ENCODE data around the gene IFITM1.
"Not testable (repeated sequence)": the region's sequence is repeated elsewhere in the genome, so short reads cannot be mapped to it uniquely, and the experiment has no call there.

IFITM1 gene

GRCh38 chr11:319888-320273, 6.0 kb downstream of the IFITM1 start:
- DNase-seq = peak in 1 of 2 donors; percentile 48
- Mint-ChIP-seq H3K27ac (peak overlapping the region; percentile 84 to 90), H3K4me1 (peaks cover 59% of the 10 kb centered on the region), H3K4me3 (peak overlapping the region; percentile 85 to 89)
- H3K27me3 Mint-ChIP-seq, H3K9me3 Mint-ChIP-seq: not testable (repeated sequence)
- ATAC-seq = peak; percentile 37

- peak in 1 of 2 donors; percentile 7 for DNase-seq
- peak overlapping the region; percentile 12 to 60 for H3K4me3 Mint-ChIP-seq
- H3K9me3 Mint-ChIP-seq = no peaks in the 10 kb centered on the region
- ATAC-seq = no peak
- no peaks in the 10 kb centered on the region for H3K27me3 Mint-ChIP-seq
- H3K27ac Mint-ChIP-seq = no peak overlapping the region
- peaks cover 81% of the 10 kb centered on the region for H3K4me1 Mint-ChIP-seq
Measured at GRCh38 chr11:324156-324555, 10.3 kb downstream of the IFITM1 start.

- H3K27ac Mint-ChIP-seq = peak overlapping the region in 1 of 2 donors; percentile 35
- peak overlapping the region; percentile 60 for H3K4me3 Mint-ChIP-seq
- DNase-seq = peak in 1 of 2 donors; percentile 10
- not testable (repeated sequence) for H3K9me3 Mint-ChIP-seq, H3K27me3 Mint-ChIP-seq, ATAC-seq
- H3K4me1 Mint-ChIP-seq = peaks cover 82% of the 10 kb centered on the region
Measured at GRCh38 chr11:324593-325517, 11.0 kb downstream of the IFITM1 start.

- no peaks in the 10 kb centered on the region for H3K27me3 Mint-ChIP-seq
- peak overlapping the region; percentile 82 to 96 for H3K4me3 Mint-ChIP-seq
- DNase-seq = peak in 1 of 2 donors; percentile 34
- H3K4me1 Mint-ChIP-seq = peaks cover 82% of the 10 kb centered on the region
- no peaks in the 10 kb centered on the region for H3K9me3 Mint-ChIP-seq
- ATAC-seq = peak; percentile 0
- peak overlapping the region; percentile 94 to 98 for H3K27ac Mint-ChIP-seq
Measured at GRCh38 chr11:325796-326591, 12.2 kb downstream of the IFITM1 start.

GRCh38 chr11:326592-326841, 12.7 kb downstream of the IFITM1 start:
- Mint-ChIP-seq H3K27me3 (no peaks in the 10 kb centered on the region), H3K27ac (peak overlapping the region; percentile 94 to 98), H3K4me3 (peak overlapping the region; percentile 82 to 96), H3K9me3 (no peaks in the 10 kb centered on the region), H3K4me1 (peaks cover 87% of the 10 kb centered on the region)
- DNase-seq (peak in 1 of 2 donors; percentile 36), ATAC-seq (peak; percentile 3)

GRCh38 chr11:326842-327580, 13.2 kb downstream of the IFITM1 start:
- peaks cover 91% of the 10 kb centered on the region for H3K4me1 Mint-ChIP-seq
- ATAC-seq = peak; percentile 76
- no peaks in the 10 kb centered on the region for H3K9me3 Mint-ChIP-seq
- H3K4me3 Mint-ChIP-seq = peak overlapping the region; percentile 82 to 96
- H3K27ac Mint-ChIP-seq = peak overlapping the region; percentile 94 to 98
- H3K27me3 Mint-ChIP-seq = no peaks in the 10 kb centered on the region
- DNase-seq = peak; percentile 74 to 91

- no peaks in the 10 kb centered on the region for H3K27me3 Mint-ChIP-seq
- H3K9me3 Mint-ChIP-seq = no peaks in the 10 kb centered on the region
- peak overlapping the region; percentile 82 to 96 for H3K4me3 Mint-ChIP-seq
- peak overlapping the region; percentile 88 to 98 for H3K27ac Mint-ChIP-seq
- peaks cover 93% of the 10 kb centered on the region for H3K4me1 Mint-ChIP-seq
- ATAC-seq (no peak), DNase-seq (no peak)
Measured at GRCh38 chr11:327581-327923, 13.7 kb downstream of the IFITM1 start.

- peak overlapping the region in 1 of 2 donors; percentile 42 for H3K27ac Mint-ChIP-seq
- H3K4me3 Mint-ChIP-seq = peak overlapping the region in 1 of 2 donors; percentile 31
- H3K9me3 Mint-ChIP-seq = no peaks in the 10 kb centered on the region
- no peaks in the 10 kb centered on the region for H3K27me3 Mint-ChIP-seq
- H3K4me1 Mint-ChIP-seq = peaks cover 96% of the 10 kb centered on the region
- DNase-seq = no peak
- ATAC-seq = no peak
Measured at GRCh38 chr11:328012-328411, 14.2 kb downstream of the IFITM1 start.

- not testable (repeated sequence) for DNase-seq
- peak overlapping the region; percentile 59 to 95 for H3K27ac Mint-ChIP-seq
- peak overlapping the region; percentile 78 to 80 for H3K4me3 Mint-ChIP-seq
Measured at GRCh38 chr11:328516-329100, 14.8 kb downstream of the IFITM1 start.

GRCh38 chr11:329886-330253, 16.0 kb downstream of the IFITM1 start:
- peak overlapping the region; percentile 88 to 95 for H3K27ac Mint-ChIP-seq
- DNase-seq = no peak
- H3K9me3 Mint-ChIP-seq = no peaks in the 10 kb centered on the region
- ATAC-seq = no peak
- peak overlapping the region; percentile 78 to 80 for H3K4me3 Mint-ChIP-seq
- no peaks in the 10 kb centered on the region for H3K27me3 Mint-ChIP-seq
- H3K4me1 Mint-ChIP-seq = peaks cover 86% of the 10 kb centered on the region

More at GRCh38 chr11:328516-329100, 14.8 kb downstream of the IFITM1 start:
- H3K9me3 Mint-ChIP-seq, H3K27me3 Mint-ChIP-seq, ATAC-seq: not testable (repeated sequence)
- H3K4me1 Mint-ChIP-seq = peaks cover 96% of the 10 kb centered on the region

GRCh38 chr11:330307-330693, 16.5 kb downstream of the IFITM1 start:
- H3K4me1 Mint-ChIP-seq = peaks cover 84% of the 10 kb centered on the region
- peak overlapping the region; percentile 78 to 80 for H3K4me3 Mint-ChIP-seq
- DNase-seq = no peak
- H3K27me3 Mint-ChIP-seq = no peaks in the 10 kb centered on the region
- no peaks in the 10 kb centered on the region for H3K9me3 Mint-ChIP-seq
- no peak for ATAC-seq
- peak overlapping the region; percentile 27 to 88 for H3K27ac Mint-ChIP-seq

- peak; percentile 10 for ATAC-seq
- H3K4me1 Mint-ChIP-seq = peaks cover 84% of the 10 kb centered on the region
- peak in 1 of 2 donors; percentile 69 for DNase-seq
Measured at GRCh38 chr11:330694-331357, 17.0 kb downstream of the IFITM1 start.

GRCh38 chr11:331358-332060, 17.7 kb downstream of the IFITM1 start:
- Mint-ChIP-seq H3K9me3 (no peaks in the 10 kb centered on the region), H3K27me3 (no peaks in the 10 kb centered on the region), H3K4me1 (peaks cover 84% of the 10 kb centered on the region), H3K4me3 (peak overlapping the region; percentile 78 to 80), H3K27ac (peak overlapping the region in 1 of 2 donors; percentile 27)
- ATAC-seq = no peak
- peak in 1 of 2 donors; percentile 9 for DNase-seq

More at GRCh38 chr11:330694-331357, 17.0 kb downstream of the IFITM1 start:
- Mint-ChIP-seq H3K27ac (peak overlapping the region in 1 of 2 donors; percentile 27), H3K4me3 (peak overlapping the region; percentile 78 to 80), H3K27me3 (no peaks in the 10 kb centered on the region), H3K9me3 (no peaks in the 10 kb centered on the region)

All from stimulated activated naive CD8-positive, alpha-beta T cell treated with anti-CD3 and anti-CD28 coated beads, Interleukin-15, amount 100 ng/mL, for 72 hours (primary cell).